Type B pancreatic cell (in vitro differentiated cells): Measurements from ENCODE around the gene ARHGEF38. TPM values are rescaled to one million over a fixed set of nuclear protein-coding genes. Genes with fewer than 3 reads are reported as not detected.

Source experiments
- DNase-seq: peaks from one replicate; pipeline ENCODE4 v3.0.0; 2021; ENCODE audit warnings: mixed read lengths; ENCODE audit not compliant: unreplicated experiment; ENCODE audit errors: extremely low spot score
- H3K27ac Mint-ChIP-seq: 2 replicates; pipeline ENCODE4 v1.8.0; 2021; ENCODE audit warnings: mild to moderate bottlenecking, mixed read lengths
- H3K27me3 Mint-ChIP-seq: 2 replicates; pipeline ENCODE4 v1.8.0; 2021; ENCODE audit warnings: mixed read lengths
- H3K36me3 Mint-ChIP-seq: 2 replicates; pipeline ENCODE4 v1.8.0; 2021; ENCODE audit warnings: mixed read lengths
- H3K4me1 Mint-ChIP-seq: one replicate; pipeline ENCODE4 v1.8.0; 2021; ENCODE audit warnings: mixed read lengths; ENCODE audit not compliant: unreplicated experiment
- H3K4me3 Mint-ChIP-seq: 2 replicates; pipeline ENCODE4 v1.8.0; 2021; ENCODE audit warnings: mild to moderate bottlenecking, mixed read lengths
- H3K9me3 Mint-ChIP-seq: 2 replicates; pipeline ENCODE4 v1.8.0; 2021; ENCODE audit warnings: mixed read lengths
- total RNA-seq: library from RNA; stranded (reverse); gene quantifications from 2 replicates; pipeline ENCODE4 v1.2.1, GENCODE V29; 2021; ENCODE audit warnings: low replicate concordance
- TF ChIP-seq, protein P1 (sequence below): fragments of 200-600 bp; sonication (generic); conservative IDR thresholded peaks from 2 replicates; pipeline ENCODE4 v1.5.0; 2021; ENCODE audit warnings: antibody characterized with exemption, mild to moderate bottlenecking

ARHGEF38 gene
- total RNA-seq, 1 donor from 2014 or later: 2.4 TPM

DNA sequence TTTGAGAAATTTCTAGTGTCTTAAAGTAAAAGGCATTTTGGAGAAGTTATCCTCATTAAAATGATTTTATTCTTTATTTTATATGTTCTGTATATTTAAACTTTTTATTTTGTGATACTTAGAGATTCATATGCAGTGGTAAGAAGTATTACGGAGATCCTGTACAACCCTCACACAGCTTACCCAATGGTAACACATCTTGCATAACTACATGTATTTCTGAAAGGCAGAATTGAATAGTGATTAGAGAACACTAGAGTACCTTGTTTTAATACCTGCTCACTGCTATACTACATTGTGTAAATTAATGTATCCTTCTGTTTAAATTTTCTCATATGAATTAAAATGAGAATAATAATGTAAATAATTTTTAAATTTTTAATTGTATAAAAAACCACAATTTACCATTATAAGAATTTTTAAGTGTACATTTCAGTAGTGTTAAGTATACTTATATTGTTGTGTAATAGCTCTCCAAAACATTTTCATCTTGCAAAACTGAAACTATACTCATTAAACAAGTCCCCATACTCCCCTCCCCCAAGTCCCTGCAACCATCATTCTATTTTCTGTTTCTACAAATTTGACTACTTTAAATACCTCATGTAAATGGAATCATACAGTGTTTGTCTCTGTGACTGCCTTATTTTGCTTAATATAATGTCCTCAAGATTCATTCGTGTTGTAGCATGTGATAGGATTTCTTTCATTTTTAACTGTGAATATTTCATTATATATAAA, 110.7 kb downstream of the ARHGEF38 start:
- Mint-ChIP-seq H3K27me3 (no peaks in the 10 kb centered on the region), H3K36me3 (no peaks in the 10 kb centered on the region), H3K4me3 (no peak overlapping the region), H3K27ac (no peak overlapping the region), H3K4me1 (no peaks in the 10 kb centered on the region), H3K9me3 (no peaks in the 10 kb centered on the region)
- DNase-seq: no peak
- TF ChIP-seq, protein P1, sequence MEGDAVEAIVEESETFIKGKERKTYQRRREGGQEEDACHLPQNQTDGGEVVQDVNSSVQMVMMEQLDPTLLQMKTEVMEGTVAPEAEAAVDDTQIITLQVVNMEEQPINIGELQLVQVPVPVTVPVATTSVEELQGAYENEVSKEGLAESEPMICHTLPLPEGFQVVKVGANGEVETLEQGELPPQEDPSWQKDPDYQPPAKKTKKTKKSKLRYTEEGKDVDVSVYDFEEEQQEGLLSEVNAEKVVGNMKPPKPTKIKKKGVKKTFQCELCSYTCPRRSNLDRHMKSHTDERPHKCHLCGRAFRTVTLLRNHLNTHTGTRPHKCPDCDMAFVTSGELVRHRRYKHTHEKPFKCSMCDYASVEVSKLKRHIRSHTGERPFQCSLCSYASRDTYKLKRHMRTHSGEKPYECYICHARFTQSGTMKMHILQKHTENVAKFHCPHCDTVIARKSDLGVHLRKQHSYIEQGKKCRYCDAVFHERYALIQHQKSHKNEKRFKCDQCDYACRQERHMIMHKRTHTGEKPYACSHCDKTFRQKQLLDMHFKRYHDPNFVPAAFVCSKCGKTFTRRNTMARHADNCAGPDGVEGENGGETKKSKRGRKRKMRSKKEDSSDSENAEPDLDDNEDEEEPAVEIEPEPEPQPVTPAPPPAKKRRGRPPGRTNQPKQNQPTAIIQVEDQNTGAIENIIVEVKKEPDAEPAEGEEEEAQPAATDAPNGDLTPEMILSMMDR: no peak

DNA sequence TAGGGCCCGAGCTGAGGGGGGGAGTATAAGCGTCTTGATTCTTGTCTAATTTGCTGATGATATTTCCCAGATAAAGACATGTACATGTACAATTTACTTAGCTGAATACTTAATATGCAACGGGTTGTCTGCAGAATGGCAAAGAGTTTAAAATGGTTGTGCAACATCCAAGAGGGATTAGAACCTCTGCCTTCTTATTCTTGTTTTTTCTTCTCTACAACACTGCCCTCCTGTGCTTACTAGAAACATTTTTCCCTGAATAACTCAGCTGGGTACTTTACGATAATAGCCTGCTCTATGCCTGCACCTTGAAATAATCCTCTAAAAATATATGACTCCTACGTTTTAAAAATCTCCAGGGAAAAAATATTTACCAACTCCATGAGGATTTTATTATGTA, 114.3 kb downstream of the ARHGEF38 start:
- no peak for DNase-seq
- H3K4me3 Mint-ChIP-seq: no peak overlapping the region
- H3K36me3 Mint-ChIP-seq: no peaks in the 10 kb centered on the region
- TF ChIP-seq, protein P1: peak; percentile 51
- H3K27ac Mint-ChIP-seq: no peak overlapping the region
- H3K4me1 Mint-ChIP-seq: no peaks in the 10 kb centered on the region
- no peaks in the 10 kb centered on the region for H3K9me3 Mint-ChIP-seq
- no peaks in the 10 kb centered on the region for H3K27me3 Mint-ChIP-seq

DNA sequence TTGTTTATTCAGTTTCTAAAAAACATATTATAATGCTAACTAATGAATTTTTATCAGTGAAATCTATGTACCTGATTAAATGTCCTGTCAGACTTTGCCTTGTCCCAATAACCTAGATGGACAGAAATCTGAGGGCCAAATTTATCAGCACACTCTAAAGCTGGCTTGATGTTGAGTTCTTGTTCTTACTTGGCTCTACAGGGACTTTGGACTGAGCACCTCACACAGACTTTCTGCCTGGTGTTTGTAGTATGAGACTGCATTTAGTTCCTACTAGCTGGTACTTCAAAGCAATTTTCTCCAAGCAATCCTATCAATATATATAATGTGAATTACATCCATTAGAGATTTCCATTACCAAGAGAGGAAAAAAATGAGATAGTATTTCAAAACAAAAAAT, 118.3 kb downstream of the ARHGEF38 start:
- Mint-ChIP-seq H3K27me3 (no peaks in the 10 kb centered on the region), H3K4me3 (no peak overlapping the region), H3K9me3 (no peaks in the 10 kb centered on the region), H3K36me3 (no peaks in the 10 kb centered on the region), H3K27ac (no peak overlapping the region), H3K4me1 (no peaks in the 10 kb centered on the region)
- TF ChIP-seq, protein P1: no peak
- no peak for DNase-seq

DNA sequence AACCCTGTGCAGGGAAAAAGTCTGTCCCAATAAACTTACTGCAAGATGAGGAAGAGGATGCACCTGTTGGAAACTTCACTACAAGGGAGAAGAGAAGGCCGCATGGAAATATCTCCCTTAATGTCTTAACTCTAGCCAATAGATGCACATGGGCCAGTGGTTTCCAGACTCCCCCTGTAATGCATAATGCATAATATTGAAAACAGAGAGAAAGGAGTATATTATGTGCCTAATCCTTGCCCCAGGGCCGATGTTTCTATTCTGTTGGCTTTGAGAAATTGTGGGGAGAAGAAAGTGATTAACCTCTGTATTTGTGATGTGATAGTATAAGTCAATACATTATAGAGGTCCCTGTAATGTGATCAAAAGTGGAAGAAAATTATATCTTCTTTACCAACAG, 118.9 kb downstream of the ARHGEF38 start:
- H3K27ac Mint-ChIP-seq: no peak overlapping the region
- no peak for DNase-seq
- TF ChIP-seq, protein P1: no peak
- H3K4me1 Mint-ChIP-seq: no peaks in the 10 kb centered on the region
- no peaks in the 10 kb centered on the region for H3K36me3 Mint-ChIP-seq
- H3K9me3 Mint-ChIP-seq: no peaks in the 10 kb centered on the region
- H3K27me3 Mint-ChIP-seq: no peaks in the 10 kb centered on the region
- no peak overlapping the region for H3K4me3 Mint-ChIP-seq

DNA sequence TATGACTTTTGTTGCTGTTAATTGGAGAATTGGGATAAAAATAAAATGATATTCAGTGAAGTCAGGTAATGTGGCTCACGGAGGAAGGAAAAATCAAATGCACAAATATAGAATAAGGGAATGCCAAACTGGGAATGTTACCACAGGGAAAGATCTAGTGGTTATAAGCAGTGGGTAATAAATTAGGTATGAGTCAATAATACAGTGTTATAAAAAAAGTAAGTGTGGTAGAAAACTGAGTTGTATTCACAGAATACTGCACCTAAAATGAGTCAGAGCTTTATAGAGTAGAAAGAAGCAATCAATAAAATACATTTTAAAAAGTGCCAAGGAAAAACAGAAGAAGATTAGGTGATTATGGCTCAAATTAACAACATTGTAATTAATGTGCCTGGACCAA, 121.6 kb downstream of the ARHGEF38 start:
- H3K27ac Mint-ChIP-seq: no peak overlapping the region
- peaks cover 1% of the 10 kb centered on the region for H3K4me1 Mint-ChIP-seq
- no peak overlapping the region for H3K4me3 Mint-ChIP-seq
- H3K9me3 Mint-ChIP-seq: peaks cover 2% of the 10 kb centered on the region
- DNase-seq: no peak
- TF ChIP-seq, protein P1: no peak
- no peaks in the 10 kb centered on the region for H3K36me3 Mint-ChIP-seq
- no peaks in the 10 kb centered on the region for H3K27me3 Mint-ChIP-seq
